MG63 (cell line): ENCODE data around the gene SYNDIG1. TPM values are rescaled to one million over a fixed set of nuclear protein-coding genes. Genes with fewer than 3 reads are reported as not detected.

Experiments used
- DNase-seq: peaks from one replicate; pipeline ENCODE4 v3.0.0-alpha.2; 2020
- H3K27me3 ChIP-seq: fragments of 250-450 bp; sonication (Bioruptor Pico); 2 replicates; pipeline ENCODE4 v1.5.1; 2020; ENCODE audit warnings: mild to moderate bottlenecking, moderate library complexity
- H3K36me3 ChIP-seq: fragments of 250-450 bp; sonication (Bioruptor Pico); 2 replicates; pipeline ENCODE4 v1.5.1; 2020; ENCODE audit warnings: mild to moderate bottlenecking, moderate library complexity
- H3K4me3 ChIP-seq: fragments of 250-450 bp; sonication (Bioruptor Pico); 2 replicates; pipeline ENCODE4 v1.5.1; 2020; ENCODE audit warnings: mild to moderate bottlenecking, moderate library complexity
- H3K9me3 ChIP-seq: fragments of 250-450 bp; sonication (Bioruptor Pico); 2 replicates; pipeline ENCODE4 v1.5.1; 2020; ENCODE audit warnings: mild to moderate bottlenecking, moderate library complexity
- total RNA-seq: library from RNA; depleted of rRNA; stranded (reverse); fragments of >200 nt; shearing (Covaris generic); gene quantifications from 2 replicates; pipeline ENCODE4 v1.2.3, GENCODE V29; 2014; ENCODE audit warnings: low replicate concordance

The SYNDIG1 gene
- total RNA-seq, 1 experiment from 2014 or later, result 0.33 TPM

- DNase-seq, result no peak
- Histone ChIP-seq H3K36me3 (no peaks in the 10 kb centered on the region), H3K9me3 (no peaks in the 10 kb centered on the region), H3K4me3 (no peak overlapping the region), H3K27me3 (no peaks in the 10 kb centered on the region)
Measured at GRCh38 chr20:24590178-24590982, 121.0 kb downstream of the SYNDIG1 start.

GRCh38 chr20:24597051-24597450 is 127.6 kb downstream of the SYNDIG1 start:
- no peak for DNase-seq
- no peaks in the 10 kb centered on the region for H3K36me3 ChIP-seq
- no peak overlapping the region for H3K4me3 ChIP-seq
- no peaks in the 10 kb centered on the region for H3K27me3 ChIP-seq
- peaks cover 5% of the 10 kb centered on the region; the same call in 1 of the 2 replicates for H3K9me3 ChIP-seq

- no peak overlapping the region for H3K4me3 ChIP-seq
- H3K36me3 ChIP-seq, result no peaks in the 10 kb centered on the region
- no peak for DNase-seq
- no peaks in the 10 kb centered on the region for H3K27me3 ChIP-seq
- H3K9me3 ChIP-seq, result peaks cover 5% of the 10 kb centered on the region; the same call in 1 of the 2 replicates
Measured at GRCh38 chr20:24598346-24598745, 128.9 kb downstream of the SYNDIG1 start.

- H3K9me3 ChIP-seq, result peaks cover 5% of the 10 kb centered on the region; the same call in 1 of the 2 replicates
- H3K27me3 ChIP-seq, result no peaks in the 10 kb centered on the region
- no peak for DNase-seq
- H3K36me3 ChIP-seq, result no peaks in the 10 kb centered on the region
- no peak overlapping the region for H3K4me3 ChIP-seq
Measured at GRCh38 chr20:24598996-24599395, 129.6 kb downstream of the SYNDIG1 start.

- Histone ChIP-seq H3K9me3 (peaks cover 5% of the 10 kb centered on the region; the same call in 1 of the 2 replicates), H3K4me3 (no peak overlapping the region), H3K36me3 (no peaks in the 10 kb centered on the region), H3K27me3 (no peaks in the 10 kb centered on the region)
- no peak for DNase-seq
Measured at GRCh38 chr20:24600012-24600411, 130.6 kb downstream of the SYNDIG1 start.

- DNase-seq, result no peak
- no peaks in the 10 kb centered on the region for H3K36me3 ChIP-seq
- H3K9me3 ChIP-seq, result peaks cover 5% of the 10 kb centered on the region; the same call in 1 of the 2 replicates
- H3K27me3 ChIP-seq, result no peaks in the 10 kb centered on the region
- H3K4me3 ChIP-seq, result no peak overlapping the region
Measured at GRCh38 chr20:24603454-24603853, 134.0 kb downstream of the SYNDIG1 start.

GRCh38 chr20:24604966-24605665 is 135.7 kb downstream of the SYNDIG1 start:
- H3K36me3 ChIP-seq, result no peaks in the 10 kb centered on the region
- no peak for DNase-seq
- H3K9me3 ChIP-seq, result peaks cover 5% of the 10 kb centered on the region; the same call in 1 of the 2 replicates
- no peaks in the 10 kb centered on the region for H3K27me3 ChIP-seq
- H3K4me3 ChIP-seq, result no peak overlapping the region

- DNase-seq, result no peak
- no peak overlapping the region for H3K4me3 ChIP-seq
- H3K27me3 ChIP-seq, result no peaks in the 10 kb centered on the region
- H3K9me3 ChIP-seq, result peaks cover 2% of the 10 kb centered on the region; the same call in 1 of the 2 replicates
- H3K36me3 ChIP-seq, result no peaks in the 10 kb centered on the region
Measured at GRCh38 chr20:24605937-24606455, 136.6 kb downstream of the SYNDIG1 start.

GRCh38 chr20:24607402-24607801 is 138.0 kb downstream of the SYNDIG1 start:
- Histone ChIP-seq H3K9me3 (no peaks in the 10 kb centered on the region), H3K4me3 (no peak overlapping the region), H3K27me3 (no peaks in the 10 kb centered on the region), H3K36me3 (no peaks in the 10 kb centered on the region)
- no peak for DNase-seq

- no peak for DNase-seq
- Histone ChIP-seq H3K4me3 (no peak overlapping the region), H3K27me3 (no peaks in the 10 kb centered on the region), H3K36me3 (no peaks in the 10 kb centered on the region), H3K9me3 (no peaks in the 10 kb centered on the region)
Measured at GRCh38 chr20:24608926-24609667, 139.7 kb downstream of the SYNDIG1 start.

GRCh38 chr20:24609757-24610156 is 140.3 kb downstream of the SYNDIG1 start:
- no peak overlapping the region for H3K4me3 ChIP-seq
- no peaks in the 10 kb centered on the region for H3K9me3 ChIP-seq
- no peaks in the 10 kb centered on the region for H3K36me3 ChIP-seq
- no peaks in the 10 kb centered on the region for H3K27me3 ChIP-seq
- no peak for DNase-seq

- no peak overlapping the region for H3K4me3 ChIP-seq
- DNase-seq, result no peak
- H3K27me3 ChIP-seq, result no peaks in the 10 kb centered on the region
- H3K36me3 ChIP-seq, result no peaks in the 10 kb centered on the region
- H3K9me3 ChIP-seq, result no peaks in the 10 kb centered on the region
Measured at GRCh38 chr20:24610341-24611115, 141.1 kb downstream of the SYNDIG1 start.

- no peak for DNase-seq
- Histone ChIP-seq H3K4me3 (no peak overlapping the region), H3K9me3 (no peaks in the 10 kb centered on the region), H3K36me3 (no peaks in the 10 kb centered on the region), H3K27me3 (no peaks in the 10 kb centered on the region)
Measured at GRCh38 chr20:24611360-24612140, 142.1 kb downstream of the SYNDIG1 start.

GRCh38 chr20:24612799-24613775 is 143.7 kb downstream of the SYNDIG1 start:
- no peak overlapping the region for H3K4me3 ChIP-seq
- no peaks in the 10 kb centered on the region for H3K9me3 ChIP-seq
- DNase-seq, result no peak
- H3K36me3 ChIP-seq, result no peaks in the 10 kb centered on the region
- no peaks in the 10 kb centered on the region for H3K27me3 ChIP-seq
